Fibroblast of skin of right quadriceps (primary cell): ENCODE data around the gene POU3F2.

ENCODE experiments used
- DNase-seq: peaks from one replicate; pipeline ENCODE4 v3.0.0-alpha.2; 2013

The POU3F2 gene

DNA sequence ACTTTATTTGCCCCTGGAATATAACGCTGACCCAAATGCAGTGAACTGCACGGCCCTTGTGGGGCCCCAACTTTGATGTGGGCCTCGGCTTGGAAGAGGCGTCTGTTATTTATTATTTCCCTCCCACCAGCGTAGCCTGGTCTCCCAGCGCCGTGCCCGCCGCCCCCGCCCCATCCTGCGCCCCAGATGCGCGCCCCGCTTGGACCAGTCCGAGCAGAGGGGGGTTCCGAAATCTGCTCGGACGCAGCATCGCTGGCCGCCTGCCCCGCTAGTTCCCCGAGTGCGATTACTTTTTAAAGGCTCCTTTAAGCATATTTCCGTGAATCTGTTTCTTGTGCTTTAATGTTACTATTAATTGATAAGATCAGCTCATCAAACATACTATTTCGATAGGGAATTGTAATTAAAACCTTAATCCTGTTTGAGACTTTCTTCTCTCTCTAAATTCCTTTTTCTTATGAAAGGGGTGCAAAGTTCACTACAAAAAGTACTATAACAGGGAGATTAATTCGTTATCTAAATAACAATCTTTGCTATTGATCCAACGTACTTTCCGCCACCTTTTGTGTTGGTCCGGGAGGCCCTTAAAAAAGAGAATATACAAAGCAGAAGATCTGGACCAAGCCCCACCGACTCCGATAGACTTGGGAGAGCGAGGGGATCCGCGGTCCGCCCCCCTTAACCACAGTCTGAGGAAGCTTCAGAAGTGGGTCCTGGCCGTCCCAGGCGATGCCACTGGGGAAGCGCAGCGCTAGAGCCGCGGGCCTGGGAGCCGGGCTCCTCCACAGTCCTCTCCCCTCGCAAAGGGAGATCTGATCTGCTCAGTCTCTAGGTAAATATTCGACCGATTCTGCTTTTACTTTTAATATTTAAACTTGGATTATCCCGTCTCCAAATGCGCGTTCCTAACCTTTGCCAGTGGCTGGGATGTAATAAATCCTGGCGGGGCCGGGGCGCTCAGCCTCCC is 10.2 kb downstream of the POU3F2 start:
- DNase-seq: no peak

DNA sequence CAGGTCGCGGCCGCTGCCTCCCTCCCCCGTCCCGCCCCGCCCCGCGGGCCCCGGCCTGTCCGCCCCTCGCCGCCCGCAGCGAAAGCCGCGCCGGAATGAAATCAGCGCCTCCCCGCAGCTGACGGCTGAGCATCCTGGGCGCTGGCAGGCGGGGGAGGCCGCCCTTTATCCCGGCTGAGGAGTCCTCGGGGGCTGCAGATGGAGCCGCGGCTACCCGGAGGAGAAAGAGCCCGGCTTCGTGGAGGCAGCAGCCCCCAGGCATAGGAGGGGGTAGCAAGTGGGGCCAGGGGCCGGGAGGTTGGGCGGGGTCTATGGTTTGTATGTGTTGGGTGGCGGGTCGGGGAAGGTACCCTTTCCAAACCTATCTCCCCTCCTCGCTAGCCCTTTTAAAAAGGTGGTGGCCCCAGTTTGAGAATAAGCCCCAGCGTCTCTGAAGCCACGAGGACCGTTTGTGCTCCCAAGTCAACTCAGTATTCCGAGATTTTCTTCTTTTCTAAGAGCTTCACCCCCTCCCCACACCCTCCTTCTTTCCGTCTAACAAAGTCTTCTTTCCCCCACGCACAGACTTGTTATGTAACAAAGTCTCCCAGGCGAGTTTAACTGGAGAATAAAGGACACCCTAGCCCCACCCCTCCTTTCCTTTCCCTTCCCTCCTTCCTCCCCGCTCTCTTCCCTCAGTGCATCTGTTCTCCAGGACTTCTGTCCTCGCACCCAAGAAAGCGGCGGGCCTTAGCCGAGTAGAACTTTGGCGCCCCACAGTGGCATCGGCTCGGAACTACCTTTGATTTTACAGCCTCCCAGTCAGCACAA is 11.0 kb downstream of the POU3F2 start:
- DNase-seq: peak; percentile 79

DNA sequence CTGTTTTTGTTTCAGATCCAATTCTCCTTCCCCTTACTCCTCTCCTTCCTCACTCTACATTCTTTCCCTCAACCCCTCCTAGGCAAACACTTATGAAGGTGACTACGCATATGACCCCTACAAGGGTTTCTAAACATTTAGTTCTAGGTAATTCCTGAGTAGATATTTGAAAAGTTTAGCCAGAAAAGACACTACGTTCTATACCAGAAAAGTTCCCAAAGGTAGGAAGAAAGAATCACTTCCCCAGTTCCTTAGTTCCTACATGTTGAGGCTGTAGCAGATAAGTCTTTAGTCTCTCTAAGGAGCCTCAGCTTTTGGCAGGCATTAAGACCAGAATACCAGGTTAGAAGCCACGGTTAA is 11.6 kb downstream of the POU3F2 start:
- DNase-seq: no peak

DNA sequence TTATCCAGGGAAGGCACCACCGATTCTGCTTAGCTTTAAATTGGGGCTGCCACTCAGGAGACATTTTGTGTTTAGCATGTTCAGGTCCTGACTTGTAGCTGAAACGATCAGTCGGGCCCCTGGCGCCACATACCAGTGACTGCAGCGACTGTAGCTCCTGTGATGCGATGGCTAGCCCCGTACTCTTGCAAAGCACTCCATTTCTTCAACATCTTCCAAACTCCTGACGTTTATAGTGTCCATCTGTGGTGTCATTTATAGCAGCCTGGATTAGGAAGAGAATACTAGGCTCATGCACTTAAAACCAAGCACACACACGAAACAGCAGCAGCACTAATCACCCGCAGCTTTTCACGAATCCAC is 13.0 kb downstream of the POU3F2 start:
- no peak for DNase-seq

DNA sequence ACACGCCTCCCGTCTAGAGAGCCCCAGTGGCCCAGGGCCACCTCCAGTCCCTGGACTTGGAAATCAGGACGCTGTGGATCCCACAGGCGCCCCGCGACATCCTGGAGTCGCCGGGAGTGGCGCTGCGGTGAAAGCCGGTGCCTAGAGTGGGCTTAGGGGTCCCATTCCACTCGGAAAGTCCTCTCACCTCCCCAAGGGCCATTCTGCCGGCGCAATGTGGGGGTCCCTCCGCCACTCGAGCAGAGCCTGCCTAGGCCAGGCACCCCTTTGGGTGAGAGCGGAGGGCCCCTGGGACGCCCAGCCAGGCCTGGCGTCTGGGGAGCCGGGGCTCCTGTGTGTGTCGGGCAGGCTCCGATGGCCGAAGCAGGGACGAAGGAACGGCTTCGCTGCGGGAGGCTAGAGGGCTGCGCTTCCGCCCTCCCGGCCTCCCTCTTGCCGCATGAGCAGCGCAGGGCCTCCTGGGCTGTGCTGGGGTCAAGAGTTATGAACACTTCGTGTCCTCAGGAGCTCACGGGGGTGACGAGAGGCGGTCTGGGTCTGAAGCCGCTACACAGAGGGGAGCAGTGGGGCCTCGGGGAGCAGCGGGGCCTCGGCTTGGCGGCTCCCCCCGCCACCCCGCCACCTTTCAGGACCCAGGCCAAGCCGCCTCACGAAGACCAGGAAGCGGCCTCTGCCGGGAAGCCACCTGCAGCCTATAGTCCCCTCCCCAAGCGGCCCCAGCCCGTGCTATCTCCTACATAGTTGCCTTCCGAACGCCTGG is 13.6 kb downstream of the POU3F2 start:
- DNase-seq: no peak

DNA sequence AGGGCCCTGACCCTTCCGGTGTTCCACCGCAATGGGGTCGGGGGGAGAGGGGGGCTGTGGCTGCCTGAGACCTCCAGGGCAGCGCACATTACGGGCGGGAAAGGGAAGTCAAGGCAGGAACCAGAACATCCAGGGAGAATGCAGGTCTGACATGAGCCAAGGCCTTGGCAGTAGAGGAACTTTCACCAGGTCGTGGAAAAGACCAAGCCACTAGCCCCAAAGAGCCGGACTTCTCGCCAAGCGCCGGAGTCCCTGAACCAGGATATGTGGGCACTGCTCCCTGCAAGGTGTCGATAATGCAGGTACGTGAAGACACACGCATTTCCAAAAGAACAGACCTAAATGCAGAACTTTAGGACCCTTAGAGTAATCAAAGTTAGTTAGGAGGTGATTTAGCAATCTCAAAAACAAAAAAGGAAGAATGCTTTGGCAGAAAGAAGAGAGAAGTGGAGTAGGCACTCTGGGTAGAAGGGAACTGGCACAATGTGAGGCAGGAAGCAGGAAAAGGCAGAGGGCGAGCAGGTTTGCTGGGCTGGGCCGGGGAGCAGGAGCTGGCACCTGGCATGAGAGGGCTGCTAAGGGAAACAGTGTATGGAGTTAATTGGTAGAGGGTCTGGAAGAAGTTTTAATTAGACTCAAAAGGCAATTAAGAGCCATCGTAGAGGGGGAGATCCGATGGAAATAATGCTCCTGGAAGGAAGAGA is 14.3 kb downstream of the POU3F2 start:
- DNase-seq: no peak

DNA sequence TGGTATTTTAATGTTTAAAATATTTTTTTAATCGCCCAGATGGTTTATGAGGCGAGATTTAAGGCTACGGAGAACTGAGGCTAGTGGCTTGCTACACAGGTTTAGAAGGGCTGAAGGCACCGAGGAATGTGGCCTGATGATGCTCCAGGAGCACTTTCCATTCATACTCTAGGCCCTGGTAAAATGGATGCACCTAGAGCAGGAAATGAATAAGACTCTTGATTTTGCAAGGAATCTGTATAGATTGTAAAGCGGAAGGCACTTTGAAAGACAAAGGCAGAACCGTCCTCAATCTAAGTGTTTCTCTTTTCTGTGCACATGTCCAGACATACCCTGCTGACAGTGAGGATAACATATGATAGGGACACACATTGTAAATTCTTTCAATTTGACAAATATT is 30.1 kb downstream of the POU3F2 start:
- DNase-seq: no peak

DNA sequence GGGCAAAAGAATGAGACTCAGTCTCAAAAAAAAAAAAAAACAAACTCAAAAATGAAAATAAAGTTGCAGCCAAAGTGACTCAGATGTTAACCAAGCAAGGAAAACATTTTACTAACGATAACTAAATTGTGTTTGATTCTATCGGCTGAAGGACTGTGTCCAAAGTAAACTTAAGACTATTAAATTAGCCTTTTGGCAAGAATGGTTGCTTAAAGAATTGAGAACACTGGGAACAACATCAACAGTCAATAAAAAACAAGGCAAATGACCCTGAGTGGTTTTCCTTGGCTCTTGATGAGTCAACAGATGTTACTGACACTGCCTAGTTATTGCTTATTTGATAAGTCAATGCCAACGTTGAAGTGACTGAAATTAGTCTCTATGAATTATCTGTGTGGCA is 36.7 kb downstream of the POU3F2 start:
- DNase-seq: no peak

DNA sequence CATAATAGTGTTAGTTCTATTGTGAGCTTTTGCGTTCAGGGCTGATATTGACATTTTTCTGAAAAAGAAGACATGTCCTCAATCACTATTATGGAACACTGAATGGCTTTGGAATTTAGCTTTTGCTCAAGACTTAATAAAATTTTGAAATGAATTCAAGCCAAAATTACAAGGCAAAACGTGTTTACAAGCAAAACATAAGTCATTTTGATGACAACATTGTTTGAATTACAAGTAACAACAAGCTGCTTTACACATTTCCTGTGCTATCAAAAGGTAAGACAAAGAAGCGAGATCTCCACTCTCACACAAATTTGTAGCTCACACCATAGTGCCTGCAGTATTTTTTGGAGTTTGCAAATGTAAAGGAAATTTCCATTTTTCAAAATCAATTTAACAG is 37.4 kb downstream of the POU3F2 start:
- DNase-seq: no peak

DNA sequence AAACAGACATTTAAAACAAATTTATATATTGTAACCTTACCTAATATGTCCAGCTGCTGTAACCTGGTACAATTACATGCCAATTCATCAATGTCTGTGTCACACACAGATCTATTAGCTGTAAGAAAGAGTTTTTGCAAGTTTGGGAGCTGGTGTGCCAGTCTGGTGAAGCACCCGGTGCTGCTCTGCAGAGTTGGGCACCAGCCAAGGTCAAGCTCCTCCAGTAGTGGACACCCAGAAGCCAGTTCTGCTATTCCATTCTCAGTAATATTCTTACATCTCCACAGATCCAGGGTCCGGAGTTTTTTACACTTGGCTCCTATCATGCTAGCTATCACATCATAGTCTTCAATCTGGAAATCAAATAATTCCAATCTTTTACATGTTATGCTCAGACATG is 41.0 kb downstream of the POU3F2 start:
- no peak for DNase-seq

DNA sequence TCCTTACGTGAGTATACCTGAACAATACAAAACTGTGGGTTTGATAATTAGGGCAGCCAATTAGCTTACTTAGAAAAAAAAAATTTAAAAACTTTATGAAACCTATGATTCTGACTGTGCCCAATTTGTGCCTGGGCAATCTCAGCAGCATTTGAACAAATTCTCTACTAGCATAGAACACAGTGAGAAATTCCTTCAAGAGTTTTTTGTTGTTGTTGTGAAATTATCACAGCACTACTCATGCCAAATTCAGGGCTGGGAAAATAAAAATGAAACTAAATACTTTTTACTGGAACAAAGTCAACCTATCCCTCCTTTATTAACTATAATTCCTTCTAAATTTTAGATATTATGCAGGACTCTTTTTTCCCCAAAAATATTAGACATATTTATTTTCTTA is 42.9 kb downstream of the POU3F2 start:
- no peak for DNase-seq

DNA sequence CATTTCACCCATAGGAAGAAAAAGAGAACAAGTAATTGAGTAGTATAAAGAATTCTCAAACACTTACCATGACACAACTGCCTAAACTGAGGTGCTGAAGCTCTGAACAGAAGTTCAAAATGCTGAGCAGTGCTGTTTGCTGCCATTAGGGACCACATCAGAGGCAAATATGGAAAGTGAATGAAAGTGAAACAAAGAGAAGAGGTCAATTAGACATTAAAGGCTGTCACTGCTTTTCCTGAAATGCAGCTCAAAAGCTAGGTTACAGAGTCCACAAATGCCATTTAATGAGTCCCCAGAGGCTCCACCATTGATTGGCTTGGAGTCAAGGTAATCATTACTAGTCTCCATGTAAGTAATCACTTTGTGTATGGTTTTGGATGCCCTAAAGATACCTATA is 46.1 kb downstream of the POU3F2 start:
- no peak for DNase-seq

DNA sequence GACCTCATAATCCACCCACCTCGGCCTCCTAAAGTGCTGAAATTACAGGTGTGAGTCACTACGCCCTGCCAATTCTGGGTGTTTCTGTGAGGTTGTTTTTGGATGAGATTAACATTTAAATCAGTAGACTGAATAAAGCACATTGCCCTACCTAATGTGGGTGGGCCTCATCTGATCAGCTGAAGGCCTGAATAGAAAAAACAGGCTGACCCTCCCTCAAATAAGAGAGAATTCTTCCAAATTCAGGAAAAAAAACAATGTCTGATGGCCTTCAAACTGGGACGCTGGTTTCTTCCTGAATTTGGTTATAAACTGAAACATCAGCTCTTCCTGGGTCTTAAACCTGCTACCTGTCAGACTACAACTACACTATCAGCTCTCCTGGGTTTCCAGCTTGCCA is 51.0 kb downstream of the POU3F2 start:
- DNase-seq: no peak

DNA sequence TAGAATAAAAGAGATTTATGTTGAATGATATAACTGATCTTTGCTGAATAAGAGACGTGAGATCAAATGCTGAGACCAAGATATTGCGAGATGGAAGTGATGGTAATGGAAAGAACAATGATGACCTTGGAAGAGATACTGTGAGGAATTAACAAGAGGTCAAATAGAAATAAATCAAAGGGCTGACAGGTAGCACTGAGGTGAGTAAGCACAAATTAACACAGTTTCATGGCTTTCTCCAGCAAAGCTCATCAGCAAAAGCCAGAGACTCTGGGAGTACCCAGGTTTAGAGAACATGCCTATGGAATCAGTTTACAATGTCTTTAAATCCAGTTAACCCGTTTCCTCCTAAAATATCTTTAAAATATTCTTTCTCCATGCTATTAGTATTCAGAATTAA is 53.3 kb downstream of the POU3F2 start:
- no peak for DNase-seq
